ENCODE data around the gene TRPM5. TPM values are rescaled to one million over a fixed set of nuclear protein-coding genes. Genes with fewer than 3 reads are reported as not detected.

TRPM5 gene
- total and polyA plus RNA-seq, 2 of the 4 experiments (the other 2 are of a cell fraction): not detected

GRCh38 chr11:2463766-2464277, 19.5 kb upstream of the TRPM5 start:
- H2AK9ac ChIP-seq (replicated peaks; ENCODE audit: low read depth, low read length, poor library complexity): no peak overlapping the region
- H3K9ac ChIP-seq (ENCODE audit: low read depth, low read length): no peak overlapping the region
- H2BK5ac ChIP-seq (ENCODE audit: low read depth, low read length, poor library complexity, severe bottlenecking): no peak overlapping the region
- in situ Hi-C loops (cut with MboI; ENCODE audit: low sequenced_read_pairs): no loop called here
- no peak overlapping the region for H3K4me2 ChIP-seq (ENCODE audit: low read depth, low read length)
- no peak overlapping the region for H4K5ac ChIP-seq (ENCODE audit: low read depth, low read length)
- H2BK15ac ChIP-seq (ENCODE audit: low read depth, low read length): no peak overlapping the region
- 75% methylated on average over 6 of the region's 26 CpGs; no CpG with 5 or more reads in 1 of the 2 experiments for WGBS, 2 experiments (ENCODE audit: extremely low coverage in 2 of 2, insufficient read length in 1 of 2)
- no peak overlapping the region for H3K4me3 ChIP-seq (ENCODE audit: insufficient read depth, low read depth, low read length)
- ATAC-seq (ENCODE audit: low read depth) (no peak), DNase-seq (no peak)
- intact Hi-C loops (cut with micrococcal nuclease): no loop called here
- no peaks in the 10 kb centered on the region for H3K36me3 ChIP-seq (ENCODE audit: control insufficient read depth, insufficient read depth, low read length)
- no peak for TF ChIP-seq MAFK (IDR thresholded peaks at IDR 0.05; ENCODE audit: low read depth, low read length)
- no peak for TF ChIP-seq BHLHE40 (IDR thresholded peaks at IDR 0.05; ENCODE audit: low read depth, low read length)
- ChIA-PET CTCF (no interaction called here), POLR2A (ENCODE audit: unreplicated experiment) (no interaction called here)
- no peak overlapping the region for H3K27ac ChIP-seq (ENCODE audit: insufficient read depth, low read length)
- H3K14ac ChIP-seq (replicated peaks; ENCODE audit: low read depth, low read length): no peak overlapping the region
- H3K79me1 ChIP-seq (ENCODE audit: low read depth in 1 of 2, low read length in 2 of 2): no peaks in the 10 kb centered on the region
- H3K56ac ChIP-seq (ENCODE audit: extremely low read depth, insufficient read depth, low read length): no peak overlapping the region
- BruUV-seq (replicated peaks): no TSS peak
- H3K23ac ChIP-seq (ENCODE audit: low read depth, low read length): no peak overlapping the region
- H2BK120ac ChIP-seq (ENCODE audit: low read depth, low read length): no peak overlapping the region
- H4K20me1 ChIP-seq (ENCODE audit: insufficient read depth, low read length): no peaks in the 10 kb centered on the region
- H3K18ac ChIP-seq (ENCODE audit: low read depth, low read length): no peak overlapping the region
- no peaks in the 10 kb centered on the region for H3K9me1 ChIP-seq (ENCODE audit: insufficient read depth, low read length)
- H2BK20ac ChIP-seq (ENCODE audit: low read depth, low read length): no peak overlapping the region
- dilution Hi-C loops (cut with HindIII; ENCODE audit: low sequenced_read_pairs, unreplicated experiment): no loop called here
- no peaks in the 10 kb centered on the region for H3K4me1 ChIP-seq (ENCODE audit: control insufficient read depth, insufficient read depth, low read length)
- H3K4ac ChIP-seq (ENCODE audit: low read depth, low read length): no peak overlapping the region
- H4K91ac ChIP-seq (ENCODE audit: insufficient read depth, low read depth, low read length): no peak overlapping the region
- no peak overlapping the region for H2AK5ac ChIP-seq (ENCODE audit: low read depth, low read length)
- H3K27me3 ChIP-seq (ENCODE audit: control insufficient read depth, insufficient read depth, low read length): peaks cover 39% of the 10 kb centered on the region
- no peak overlapping the region for H2AFZ ChIP-seq (replicated peaks; ENCODE audit: low read length, poor library complexity)
- peaks cover 3% of the 10 kb centered on the region; the same call in 1 of the 2 replicates for H3K9me3 ChIP-seq (ENCODE audit: control insufficient read depth, insufficient read depth, low read length)
- H4K8ac ChIP-seq (ENCODE audit: low read depth in 2 of 2, low read length in 2 of 2): no peak overlapping the region
